Karpas-422 (cell line): ENCODE data around the gene VWA8. TPM values are rescaled to one million over a fixed set of nuclear protein-coding genes. Genes with fewer than 3 reads are reported as not detected.

Experiments used
- DNase-seq: peaks from one replicate; pipeline ENCODE4 v3.0.0-alpha.2; 2015
- H2AFZ ChIP-seq: fragments of 200-600 bp; sonication (generic); 2 replicates; pipeline ENCODE4 v1.6.1; 2014; ENCODE audit warnings: antibody characterized with exemption, low read length, mixed read lengths
- H3K27ac ChIP-seq: fragments of 200-600 bp; sonication (generic); 2 replicates; pipeline ENCODE4 v1.5.1; 2014; ENCODE audit warnings: mild to moderate bottlenecking, low read length, moderate library complexity
- H3K27me3 ChIP-seq: fragments of 200-600 bp; sonication (generic); 2 replicates; pipeline ENCODE4 v1.6.1; 2014; ENCODE audit warnings: low read length, mixed read lengths
- H3K36me3 ChIP-seq: fragments of 200-600 bp; sonication (generic); 2 replicates; pipeline ENCODE4 v1.6.1; 2014; ENCODE audit warnings: low read length, mixed read lengths; ENCODE audit not compliant: insufficient read depth
- H3K4me1 ChIP-seq: fragments of 200-600 bp; sonication (generic); 2 replicates; pipeline ENCODE4 v1.6.1; 2014; ENCODE audit warnings: mild to moderate bottlenecking, low read length, mixed read lengths
- H3K4me2 ChIP-seq: fragments of 200-600 bp; sonication (generic); 2 replicates; pipeline ENCODE4 v1.6.1; 2014; ENCODE audit warnings: low read length, low read depth, mild to moderate bottlenecking; ENCODE audit not compliant: poor library complexity, severe bottlenecking
- H3K4me3 ChIP-seq: fragments of 200-600 bp; sonication (generic); 2 replicates; pipeline ENCODE4 v1.5.1; 2014; ENCODE audit warnings: mild to moderate bottlenecking, antibody characterized with exemption, low read length, mixed read lengths
- H3K79me2 ChIP-seq: fragments of 200-600 bp; sonication (generic); 2 replicates; pipeline ENCODE4 v1.6.1; 2014; ENCODE audit warnings: mild to moderate bottlenecking, low read length, mixed read lengths
- H3K9ac ChIP-seq: fragments of 200-600 bp; sonication (generic); 2 replicates; pipeline ENCODE4 v1.6.0; 2014; ENCODE audit warnings: low read length
- H3K9me2 ChIP-seq: fragments of 200-600 bp; sonication (generic), shearing (Covaris generic); replicated peaks from 2 replicates; pipeline ENCODE4 v1.6.0; 2014; ENCODE audit warnings: mild to moderate bottlenecking, low read length, moderate library complexity; ENCODE audit not compliant: insufficient read depth
- H3K9me3 ChIP-seq: fragments of 300-700, 200-600 bp; sonication (generic); 2 replicates; pipeline ENCODE4 v1.6.1; 2014; ENCODE audit warnings: low read length, mixed read lengths
- H4K20me1 ChIP-seq: fragments of 200-600 bp; sonication (generic); 2 replicates; pipeline ENCODE4 v1.6.1; 2014; ENCODE audit warnings: mild to moderate bottlenecking, antibody characterized with exemption, low read length, low read depth; ENCODE audit not compliant: insufficient read depth
- total RNA-seq: library from RNA; depleted of rRNA; stranded (reverse); fragments of >200 nt; shearing (Covaris generic); gene quantifications from 2 replicates; pipeline ENCODE4 v1.2.3, GENCODE V29; 2014; ENCODE audit warnings: low replicate concordance

Gene VWA8
- total RNA-seq, 1 experiment from 2014 or later: 35.7 TPM

DNA sequence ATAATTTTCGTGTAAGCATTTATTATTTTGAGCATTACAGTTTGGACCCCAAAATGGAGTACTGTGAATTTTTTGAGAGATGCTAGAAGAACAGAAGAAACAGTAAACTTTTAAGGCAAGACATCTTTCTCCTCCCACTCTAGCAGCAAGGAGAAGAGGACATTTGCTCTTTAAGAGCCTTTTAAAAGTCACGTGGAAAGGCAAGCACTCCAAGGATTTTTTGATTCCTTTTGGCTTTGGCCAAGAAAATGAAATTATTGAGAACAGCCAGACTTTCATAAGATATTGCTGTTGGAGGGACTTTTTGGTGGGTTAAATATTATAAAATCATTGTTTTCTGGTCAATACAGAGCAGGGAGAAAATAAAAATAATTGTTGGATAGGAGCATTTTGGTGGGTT lies 393.5 kb downstream of the VWA8 start:
- H3K36me3 ChIP-seq: no peaks in the 10 kb centered on the region
- no peaks in the 10 kb centered on the region for H3K79me2 ChIP-seq
- no peak overlapping the region for H2AFZ ChIP-seq
- no peaks in the 10 kb centered on the region for H4K20me1 ChIP-seq
- no peaks in the 10 kb centered on the region for H3K27me3 ChIP-seq
- DNase-seq: no peak
- H3K9me2 ChIP-seq: no peaks in the 10 kb centered on the region
- no peak overlapping the region for H3K4me2 ChIP-seq
- no peak overlapping the region for H3K27ac ChIP-seq
- H3K4me3 ChIP-seq: no peak overlapping the region
- no peaks in the 10 kb centered on the region for H3K9me3 ChIP-seq
- no peak overlapping the region for H3K9ac ChIP-seq
- H3K4me1 ChIP-seq: no peaks in the 10 kb centered on the region

DNA sequence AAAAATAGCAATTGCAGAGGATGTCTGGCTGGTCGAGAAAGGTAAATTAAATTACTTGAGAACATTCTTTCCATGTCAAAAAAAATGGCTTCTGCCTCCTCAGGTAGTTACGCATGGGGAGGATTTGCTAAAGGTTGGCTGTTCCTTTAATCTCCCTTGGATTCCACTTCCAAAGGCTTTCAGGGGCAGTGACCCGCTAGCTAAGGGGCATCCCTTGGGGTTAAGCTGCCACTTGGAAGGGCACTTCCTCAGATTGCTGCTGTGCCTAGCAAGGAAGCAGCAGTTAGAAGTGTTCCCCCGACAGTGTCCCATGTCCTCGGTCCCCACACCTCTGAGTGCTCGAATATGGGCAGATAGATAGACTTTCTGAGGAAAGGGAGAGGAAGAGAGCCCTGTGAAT lies 395.1 kb downstream of the VWA8 start:
- Histone ChIP-seq H3K4me2 (no peak overlapping the region), H3K27ac (no peak overlapping the region), H3K9me2 (no peaks in the 10 kb centered on the region)

DNA sequence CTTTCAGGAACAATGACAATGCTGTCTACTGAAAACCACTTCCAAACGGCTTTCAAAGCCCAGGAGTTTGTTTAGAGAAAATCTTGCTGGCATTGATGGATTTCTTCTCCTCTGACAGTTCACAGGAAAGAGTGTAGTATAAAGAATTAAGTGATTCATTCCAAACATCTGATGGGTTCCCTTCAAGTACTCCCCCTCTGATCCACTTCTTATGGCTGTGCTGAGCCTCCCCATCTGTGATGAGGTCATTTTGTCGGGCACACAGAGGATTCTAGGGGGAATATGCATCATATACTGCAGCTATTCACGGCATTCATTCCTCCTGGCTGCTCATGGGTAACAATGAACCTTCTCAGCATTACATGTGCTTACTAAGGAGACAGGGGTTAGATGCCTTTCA lies 395.7 kb downstream of the VWA8 start:
- no peaks in the 10 kb centered on the region for H3K9me3 ChIP-seq
- no peaks in the 10 kb centered on the region for H3K9me2 ChIP-seq
- no peak overlapping the region for H3K4me3 ChIP-seq
- no peaks in the 10 kb centered on the region for H4K20me1 ChIP-seq
- no peak overlapping the region for H2AFZ ChIP-seq
- no peaks in the 10 kb centered on the region for H3K36me3 ChIP-seq
- DNase-seq: no peak
- no peaks in the 10 kb centered on the region for H3K79me2 ChIP-seq
- H3K27me3 ChIP-seq: no peaks in the 10 kb centered on the region
- no peak overlapping the region for H3K9ac ChIP-seq
- no peak overlapping the region for H3K4me2 ChIP-seq
- no peak overlapping the region for H3K27ac ChIP-seq
- H3K4me1 ChIP-seq: no peaks in the 10 kb centered on the region

More for the DNA sequence above, 395.1 kb downstream of the VWA8 start:
- Histone ChIP-seq H3K9me3 (no peaks in the 10 kb centered on the region), H2AFZ (no peak overlapping the region), H3K27me3 (no peaks in the 10 kb centered on the region), H3K36me3 (no peaks in the 10 kb centered on the region), H4K20me1 (no peaks in the 10 kb centered on the region), H3K9ac (no peak overlapping the region), H3K79me2 (no peaks in the 10 kb centered on the region), H3K4me1 (no peaks in the 10 kb centered on the region), H3K4me3 (no peak overlapping the region)
- DNase-seq: no peak

DNA sequence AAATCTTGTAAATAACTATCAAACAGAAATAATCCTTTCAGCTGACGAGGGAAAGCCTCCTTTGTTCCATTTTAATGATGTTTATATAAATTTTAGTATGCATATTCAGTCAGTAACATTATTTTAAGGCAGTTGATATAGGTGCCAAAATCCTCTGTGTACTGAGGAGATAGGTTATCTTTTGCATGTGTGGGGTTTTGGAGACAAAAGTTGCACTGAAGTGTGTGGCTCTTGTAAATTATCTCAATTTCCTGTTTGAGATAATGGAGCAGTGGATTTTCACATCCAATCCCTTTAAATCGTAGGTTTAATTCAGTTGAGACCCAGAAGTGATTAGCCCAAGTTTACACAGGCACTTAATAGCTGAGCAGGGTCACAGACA lies 396.9 kb downstream of the VWA8 start:
- Histone ChIP-seq H3K79me2 (no peaks in the 10 kb centered on the region), H3K9ac (no peak overlapping the region), H2AFZ (no peak overlapping the region), H3K27me3 (no peaks in the 10 kb centered on the region), H3K27ac (no peak overlapping the region), H3K4me3 (no peak overlapping the region), H3K36me3 (no peaks in the 10 kb centered on the region), H4K20me1 (no peaks in the 10 kb centered on the region), H3K4me2 (no peak overlapping the region), H3K9me2 (no peaks in the 10 kb centered on the region), H3K9me3 (no peaks in the 10 kb centered on the region), H3K4me1 (no peaks in the 10 kb centered on the region)
- no peak for DNase-seq

DNA sequence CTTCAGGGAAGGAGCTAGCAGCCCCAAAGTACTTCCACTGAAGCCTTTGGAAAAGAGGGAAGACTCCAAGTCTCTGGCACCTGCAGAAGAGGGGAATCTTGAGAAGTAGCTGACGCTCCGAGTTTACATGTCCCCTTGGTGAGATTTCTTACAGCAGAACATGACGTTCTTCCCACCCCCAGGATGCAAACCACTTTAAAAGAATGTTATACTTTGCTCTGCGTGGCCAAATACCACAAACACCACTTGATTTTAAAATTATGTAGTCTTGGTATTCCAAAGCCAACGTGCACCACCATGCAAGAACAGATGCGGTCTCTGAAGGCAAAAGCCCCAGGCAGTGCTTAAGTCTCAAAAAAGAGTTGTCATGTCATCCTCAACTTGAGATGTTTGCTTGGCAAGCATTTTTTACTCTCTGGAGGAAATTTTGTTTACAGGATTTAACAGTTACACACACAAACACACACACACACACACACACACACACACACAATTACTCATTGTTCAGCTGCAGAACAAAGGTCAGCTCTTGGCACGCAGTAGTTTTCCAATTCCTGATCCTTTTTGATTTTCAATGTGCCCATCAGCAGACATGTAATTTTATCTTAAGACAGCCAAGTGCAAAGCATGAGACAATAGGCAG lies 397.4 kb downstream of the VWA8 start:
- no peak overlapping the region for H3K4me2 ChIP-seq

DNA sequence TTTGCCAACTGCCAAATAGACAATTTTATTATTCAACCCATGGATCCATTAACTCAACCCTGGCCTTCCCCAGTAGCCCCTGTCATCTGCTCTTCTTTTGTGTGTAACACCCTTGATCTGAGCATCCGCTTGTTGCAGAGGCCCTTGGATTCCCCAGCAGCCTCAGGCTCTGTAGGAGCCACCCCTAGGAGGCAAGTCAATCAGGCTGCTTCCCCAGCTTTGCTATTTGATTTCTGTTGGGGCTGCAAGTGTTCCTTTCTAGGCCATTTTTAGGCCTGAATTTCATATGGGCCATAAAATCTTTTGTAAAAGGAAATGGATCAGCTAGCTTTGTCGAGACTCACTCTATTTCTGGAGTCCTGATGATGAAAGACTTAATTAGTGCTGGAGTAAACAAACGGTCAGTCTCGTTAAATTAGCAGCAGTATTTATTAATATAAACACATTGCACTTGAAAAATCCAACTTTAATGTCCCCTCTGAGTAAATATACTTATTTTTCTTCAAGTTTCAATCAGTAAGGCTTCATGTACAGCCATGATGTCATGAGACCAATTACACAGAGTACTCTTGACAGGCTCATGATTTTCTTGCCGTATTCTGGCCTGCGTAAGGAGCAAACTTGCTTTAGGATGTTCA lies 398.2 kb downstream of the VWA8 start:
- Histone ChIP-seq H2AFZ (no peak overlapping the region), H3K9ac (no peak overlapping the region), H3K9me2 (no peaks in the 10 kb centered on the region), H3K4me1 (no peaks in the 10 kb centered on the region), H3K36me3 (no peaks in the 10 kb centered on the region), H3K4me3 (no peak overlapping the region), H3K4me2 (no peak overlapping the region), H3K9me3 (no peaks in the 10 kb centered on the region), H3K79me2 (no peaks in the 10 kb centered on the region), H3K27me3 (no peaks in the 10 kb centered on the region), H4K20me1 (no peaks in the 10 kb centered on the region), H3K27ac (no peak overlapping the region)
- DNase-seq: no peak

More for the DNA sequence above, 397.4 kb downstream of the VWA8 start:
- Histone ChIP-seq H3K9me2 (no peaks in the 10 kb centered on the region), H3K9me3 (no peaks in the 10 kb centered on the region), H3K4me3 (no peak overlapping the region), H4K20me1 (no peaks in the 10 kb centered on the region), H3K27me3 (no peaks in the 10 kb centered on the region), H2AFZ (no peak overlapping the region), H3K79me2 (no peaks in the 10 kb centered on the region), H3K9ac (no peak overlapping the region), H3K36me3 (no peaks in the 10 kb centered on the region), H3K4me1 (no peaks in the 10 kb centered on the region), H3K27ac (no peak overlapping the region)
- no peak for DNase-seq

DNA sequence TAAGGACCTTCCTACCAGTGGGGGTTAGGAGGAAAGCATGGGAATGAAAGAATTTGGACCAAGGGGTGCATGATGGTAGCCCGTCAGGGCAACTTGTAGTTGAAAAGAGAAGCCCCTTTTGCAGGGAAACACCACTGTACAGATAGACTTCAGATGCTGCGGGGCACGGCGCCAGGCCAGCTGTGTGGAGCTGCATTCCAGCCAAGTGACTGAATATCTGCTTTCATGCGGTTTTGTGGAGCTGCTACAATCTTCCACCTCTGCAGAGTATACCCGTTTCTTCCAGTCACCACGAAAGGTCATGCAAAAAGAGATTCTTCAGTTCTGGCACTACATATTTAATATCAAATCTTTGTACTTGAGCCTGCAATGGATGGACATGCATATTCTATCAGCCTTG lies 398.8 kb downstream of the VWA8 start:
- H2AFZ ChIP-seq: no peak overlapping the region
- H3K4me2 ChIP-seq: no peak overlapping the region
- no peaks in the 10 kb centered on the region for H3K36me3 ChIP-seq
- no peak overlapping the region for H3K9ac ChIP-seq
- no peaks in the 10 kb centered on the region for H4K20me1 ChIP-seq
- no peak overlapping the region for H3K4me3 ChIP-seq
- H3K27ac ChIP-seq: no peak overlapping the region
- H3K9me3 ChIP-seq: no peaks in the 10 kb centered on the region
- H3K4me1 ChIP-seq: no peaks in the 10 kb centered on the region
- no peaks in the 10 kb centered on the region for H3K79me2 ChIP-seq
- H3K27me3 ChIP-seq: no peaks in the 10 kb centered on the region
- DNase-seq: no peak
- H3K9me2 ChIP-seq: no peaks in the 10 kb centered on the region

DNA sequence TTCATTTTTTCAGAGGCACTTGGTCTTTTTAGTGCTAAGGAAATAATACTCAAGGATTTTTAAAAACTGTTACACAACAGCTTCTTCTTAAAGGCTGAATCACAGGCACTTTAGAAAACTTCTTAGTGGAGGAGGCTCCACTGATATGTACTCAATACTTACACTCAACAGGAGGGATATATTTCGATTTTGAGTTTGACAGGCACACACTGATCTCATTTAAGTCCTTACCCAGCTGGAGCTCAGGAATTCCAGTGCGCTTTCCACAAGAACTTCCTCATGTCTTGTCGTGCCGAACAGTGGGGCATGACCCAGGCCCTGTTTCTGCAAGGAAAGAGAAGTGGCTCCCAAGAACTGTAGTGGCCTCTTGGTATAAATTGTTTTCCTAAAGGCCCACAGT lies 399.7 kb downstream of the VWA8 start:
- Histone ChIP-seq H3K27me3 (no peaks in the 10 kb centered on the region), H3K4me1 (no peaks in the 10 kb centered on the region), H3K36me3 (no peaks in the 10 kb centered on the region), H3K27ac (no peak overlapping the region), H3K4me2 (no peak overlapping the region), H2AFZ (no peak overlapping the region), H3K9me3 (no peaks in the 10 kb centered on the region), H3K9ac (no peak overlapping the region), H3K79me2 (no peaks in the 10 kb centered on the region), H3K4me3 (no peak overlapping the region), H3K9me2 (no peaks in the 10 kb centered on the region), H4K20me1 (no peaks in the 10 kb centered on the region)
- DNase-seq: no peak
